Esophagus muscularis mucosa (tissue), 2 donors: Measurements from ENCODE around the gene ASXL2.

Source experiments
- POLR2A ChIP-seq: fragments of 450-650 bp; IDR thresholded peaks from one replicate; pipeline ENCODE4 v1.6.1; 2017; ENCODE audit warnings: antibody characterized with exemption, moderate library complexity, mild to moderate bottlenecking, low read depth
- POLR2AphosphoS5 ChIP-seq, 2 donors: sonication (generic); formaldehyde crosslinking; IDR thresholded peaks; one replicate each; pipeline ENCODE4 v1.6.1; 2017; ENCODE audit warnings: antibody characterized with exemption in 2 of 2

GRCh38 chr2:25824718-25825117 lies 53.6 kb downstream of the ASXL2 start:
- no peak for TF ChIP-seq POLR2A
- no peak for TF ChIP-seq POLR2AphosphoS5 (IDR thresholded peaks at IDR 0.05)
